ENCODE data around the gene RPL7A. TPM values are rescaled to one million over a fixed set of nuclear protein-coding genes. Genes with fewer than 3 reads are reported as not detected.

The RPL7A gene
- total RNA-seq, 1 experiment from 2014 or later: 1,156 TPM

DNA sequence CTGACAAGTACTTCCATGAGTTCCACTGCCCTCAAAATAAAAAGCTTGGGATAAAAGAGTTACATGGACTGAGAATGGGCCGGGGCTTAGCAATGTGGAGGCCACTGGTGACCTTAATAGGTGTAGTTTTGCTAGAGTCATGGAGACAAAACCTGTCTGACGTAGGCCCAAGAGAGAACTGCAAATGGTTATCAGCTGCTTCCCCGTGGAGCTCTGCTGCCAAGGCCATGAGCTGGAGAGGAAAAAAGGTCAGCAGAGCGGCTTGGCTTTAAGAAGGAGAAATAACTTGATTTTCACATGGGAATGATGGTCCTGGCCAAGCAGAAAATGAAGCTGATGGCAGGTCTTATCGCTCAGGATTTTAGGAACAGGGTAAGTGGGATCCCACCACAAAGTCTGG lies 8.4 kb upstream of the RPL7A start:
- H3K4me3 ChIP-seq (ENCODE audit: low read length): no peak overlapping the region
- no peak overlapping the region for H2AFZ ChIP-seq (ENCODE audit: low read length)
- CTCF ChIA-PET: no interaction called here
- H3F3A ChIP-seq (ENCODE audit: low read length, unreplicated experiment): no peaks in the 10 kb centered on the region
- no TSS peak for BruUV-seq (replicated peaks)
- peaks cover 8% of the 10 kb centered on the region for H3K4me1 ChIP-seq (ENCODE audit: insufficient read depth, low read length)
- H3K36me3 ChIP-seq (ENCODE audit: low read depth, low read length): peaks cover 1% of the 10 kb centered on the region; the same call in 1 of the 2 replicates
- POLR2A ChIA-PET (ENCODE audit: unreplicated experiment): no interaction called here
- peaks cover 14% of the 10 kb centered on the region for H3K79me2 ChIP-seq (ENCODE audit: low read length)
- TF ChIP-seq, protein P1, sequence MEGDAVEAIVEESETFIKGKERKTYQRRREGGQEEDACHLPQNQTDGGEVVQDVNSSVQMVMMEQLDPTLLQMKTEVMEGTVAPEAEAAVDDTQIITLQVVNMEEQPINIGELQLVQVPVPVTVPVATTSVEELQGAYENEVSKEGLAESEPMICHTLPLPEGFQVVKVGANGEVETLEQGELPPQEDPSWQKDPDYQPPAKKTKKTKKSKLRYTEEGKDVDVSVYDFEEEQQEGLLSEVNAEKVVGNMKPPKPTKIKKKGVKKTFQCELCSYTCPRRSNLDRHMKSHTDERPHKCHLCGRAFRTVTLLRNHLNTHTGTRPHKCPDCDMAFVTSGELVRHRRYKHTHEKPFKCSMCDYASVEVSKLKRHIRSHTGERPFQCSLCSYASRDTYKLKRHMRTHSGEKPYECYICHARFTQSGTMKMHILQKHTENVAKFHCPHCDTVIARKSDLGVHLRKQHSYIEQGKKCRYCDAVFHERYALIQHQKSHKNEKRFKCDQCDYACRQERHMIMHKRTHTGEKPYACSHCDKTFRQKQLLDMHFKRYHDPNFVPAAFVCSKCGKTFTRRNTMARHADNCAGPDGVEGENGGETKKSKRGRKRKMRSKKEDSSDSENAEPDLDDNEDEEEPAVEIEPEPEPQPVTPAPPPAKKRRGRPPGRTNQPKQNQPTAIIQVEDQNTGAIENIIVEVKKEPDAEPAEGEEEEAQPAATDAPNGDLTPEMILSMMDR (conservative IDR thresholded peaks at IDR 0.05; ENCODE audit: low read depth, low read length): no peak
- TF ChIP-seq EZH2phosphoT487 (IDR thresholded peaks at IDR 0.05; ENCODE audit: borderline replicate concordance, low read length) (no peak), EZH2 (IDR thresholded peaks at IDR 0.05; ENCODE audit: low read length, unreplicated experiment) (no peak)
- H3K4me2 ChIP-seq (ENCODE audit: low read length): no peak overlapping the region
- no peaks in the 10 kb centered on the region for H3K9me3 ChIP-seq (ENCODE audit: low read length)
- H4K20me1 ChIP-seq (ENCODE audit: low read length): no peaks in the 10 kb centered on the region
- H3K9ac ChIP-seq (ENCODE audit: low read length): no peak overlapping the region
- no peak overlapping the region for H3K27ac ChIP-seq (ENCODE audit: low read length)
- ATAC-seq: no peak
- intact Hi-C loops (cut with micrococcal nuclease): no loop called here
- no peak for DNase-seq
- H3K9me2 ChIP-seq (replicated peaks; ENCODE audit: low read length): no peaks in the 10 kb centered on the region
- no peaks in the 10 kb centered on the region for H3K27me3 ChIP-seq (ENCODE audit: low read length)

DNA sequence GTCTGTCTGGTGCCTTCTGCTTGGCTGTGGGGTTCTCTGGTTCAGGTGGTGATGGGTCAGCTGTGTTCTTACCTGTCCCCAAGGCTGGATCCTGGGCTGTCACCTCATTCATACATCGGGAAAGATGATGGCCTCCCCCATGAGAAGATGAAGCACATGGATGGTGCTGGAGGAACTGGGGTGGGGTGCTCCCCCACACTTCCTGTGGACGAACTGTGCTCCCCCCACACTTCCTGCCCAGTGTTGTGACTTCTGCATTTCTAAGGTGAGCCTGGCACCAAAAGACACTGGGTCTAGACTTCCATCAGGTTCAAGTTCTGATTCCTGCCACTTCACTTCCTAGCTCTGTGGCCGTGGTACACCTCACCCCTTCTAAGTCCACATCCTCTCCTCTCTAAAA lies 7.8 kb upstream of the RPL7A start:
- no peak overlapping the region for H3K4me3 ChIP-seq (ENCODE audit: low read length)
- H3K4me1 ChIP-seq (ENCODE audit: insufficient read depth, low read length): peaks cover 5% of the 10 kb centered on the region
- DNase-seq (no peak), ATAC-seq (no peak)
- peaks cover 8% of the 10 kb centered on the region for H3K79me2 ChIP-seq (ENCODE audit: low read length)
- no peak overlapping the region for H3K4me2 ChIP-seq (ENCODE audit: low read length)
- no peak overlapping the region for H3K9ac ChIP-seq (ENCODE audit: low read length)
- no peak overlapping the region for H3K27ac ChIP-seq (ENCODE audit: low read length)
- TF ChIP-seq, protein P1 (conservative IDR thresholded peaks at IDR 0.05; ENCODE audit: low read depth, low read length): no peak
- no peak for TF ChIP-seq EZH2 (IDR thresholded peaks at IDR 0.05; ENCODE audit: low read length, unreplicated experiment)
- no peak for TF ChIP-seq EZH2phosphoT487 (IDR thresholded peaks at IDR 0.05; ENCODE audit: borderline replicate concordance, low read length)
- CTCF ChIA-PET: no interaction called here
- no peak overlapping the region for H2AFZ ChIP-seq (ENCODE audit: low read length)
- no peaks in the 10 kb centered on the region for H3F3A ChIP-seq (ENCODE audit: low read length, unreplicated experiment)
- no peaks in the 10 kb centered on the region; the same call in 1 of the 2 replicates for H3K36me3 ChIP-seq (ENCODE audit: low read depth, low read length)
- H3K9me3 ChIP-seq (ENCODE audit: low read length): no peaks in the 10 kb centered on the region
- no peaks in the 10 kb centered on the region for H3K27me3 ChIP-seq (ENCODE audit: low read length)
- no peaks in the 10 kb centered on the region for H4K20me1 ChIP-seq (ENCODE audit: low read length)
- BruUV-seq (replicated peaks): no TSS peak
- POLR2A ChIA-PET (ENCODE audit: unreplicated experiment): no interaction called here
- intact Hi-C loops (cut with micrococcal nuclease): no loop called here
- H3K9me2 ChIP-seq (replicated peaks; ENCODE audit: low read length): no peaks in the 10 kb centered on the region

DNA sequence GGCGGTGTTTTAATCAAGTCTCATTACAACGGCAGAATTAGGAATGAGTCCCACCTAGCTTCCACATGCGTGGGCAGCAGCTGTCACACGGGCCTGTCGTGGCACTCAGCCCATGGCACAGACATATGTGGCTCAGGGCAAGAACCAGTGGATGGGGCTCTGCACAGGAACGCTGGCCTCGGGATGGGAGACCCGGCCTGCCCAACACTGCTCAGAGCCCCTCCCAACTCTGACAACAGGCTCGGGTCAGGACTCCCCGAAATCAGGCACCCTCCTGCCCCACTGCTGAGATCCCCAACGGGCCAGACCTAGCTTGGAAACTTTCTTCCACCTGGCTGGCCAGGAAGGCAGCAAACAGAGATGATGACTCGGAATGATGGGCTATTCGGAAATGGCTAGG lies 7.1 kb upstream of the RPL7A start:
- no TSS peak for BruUV-seq (replicated peaks)

More for the DNA sequence above, 7.1 kb upstream of the RPL7A start:
- Histone ChIP-seq H3K4me1 (ENCODE audit: insufficient read depth, low read length) (peaks cover 5% of the 10 kb centered on the region), H3K27ac (ENCODE audit: low read length) (no peak overlapping the region), H3K9me2 (replicated peaks; ENCODE audit: low read length) (no peaks in the 10 kb centered on the region), H2AFZ (ENCODE audit: low read length) (no peak overlapping the region), H3K36me3 (ENCODE audit: low read depth, low read length) (no peaks in the 10 kb centered on the region; the same call in 1 of the 2 replicates), H3K4me2 (ENCODE audit: low read length) (no peak overlapping the region), H4K20me1 (ENCODE audit: low read length) (no peaks in the 10 kb centered on the region), H3K4me3 (ENCODE audit: low read length) (no peak overlapping the region), H3K79me2 (ENCODE audit: low read length) (peaks cover 6% of the 10 kb centered on the region), H3K9ac (ENCODE audit: low read length) (no peak overlapping the region), H3K27me3 (ENCODE audit: low read length) (no peaks in the 10 kb centered on the region), H3F3A (ENCODE audit: low read length, unreplicated experiment) (no peaks in the 10 kb centered on the region), H3K9me3 (ENCODE audit: low read length) (no peaks in the 10 kb centered on the region)
- intact Hi-C loops (cut with micrococcal nuclease): no loop called here
- TF ChIP-seq, protein P1 (conservative IDR thresholded peaks at IDR 0.05; ENCODE audit: low read depth, low read length): no peak
- no peak for TF ChIP-seq EZH2 (IDR thresholded peaks at IDR 0.05; ENCODE audit: low read length, unreplicated experiment)
- TF ChIP-seq EZH2phosphoT487 (IDR thresholded peaks at IDR 0.05; ENCODE audit: borderline replicate concordance, low read length): no peak
- CTCF ChIA-PET: no interaction called here
- ATAC-seq: no peak
- POLR2A ChIA-PET (ENCODE audit: unreplicated experiment): no interaction called here
- no peak for DNase-seq
